GM18868 (cell line): ENCODE measurements around the gene CINP.
"Not testable (repeated sequence)": the region's sequence is repeated elsewhere in the genome, so short reads cannot be mapped to it uniquely, and the experiment has no call there.

Experiments
- ATAC-seq: cut with Tn5 transposase; IDR thresholded peaks from one replicate; pipeline ENCODE4 v1.9.1; 2021; ENCODE audit warnings: mild to moderate bottlenecking, moderate library complexity; ENCODE audit not compliant: unreplicated experiment

CINP gene

GRCh38 chr14:102356280-102356679, 6.4 kb downstream of the CINP start:
- ATAC-seq, result no peak

- no peak for ATAC-seq
Observed at GRCh38 chr14:102353126-102353619, 9.5 kb downstream of the CINP start.

- ATAC-seq, result no peak
Observed at GRCh38 chr14:102352213-102352612, 10.5 kb downstream of the CINP start.

- ATAC-seq, result not testable (repeated sequence)
Observed at GRCh38 chr14:102351593-102351992, 11.1 kb downstream of the CINP start.

GRCh38 chr14:102351023-102351422, 11.7 kb downstream of the CINP start:
- no peak for ATAC-seq

- no peak for ATAC-seq
Observed at GRCh38 chr14:102348376-102348775, 14.3 kb downstream of the CINP start.

GRCh38 chr14:102346645-102347044, 16.0 kb downstream of the CINP start:
- ATAC-seq, result no peak

- ATAC-seq, result no peak
Observed at GRCh38 chr14:102345232-102345631, 17.5 kb downstream of the CINP start.

- ATAC-seq, result no peak
Observed at GRCh38 chr14:102344485-102344884, 18.2 kb downstream of the CINP start.

GRCh38 chr14:102344084-102344483, 18.6 kb downstream of the CINP start:
- ATAC-seq, result no peak

GRCh38 chr14:102342238-102342637, 20.5 kb downstream of the CINP start:
- no peak for ATAC-seq

GRCh38 chr14:102341566-102341965, 21.1 kb downstream of the CINP start:
- ATAC-seq, result no peak

- no peak for ATAC-seq
Observed at GRCh38 chr14:102338724-102339123, 24.0 kb downstream of the CINP start.

GRCh38 chr14:102335163-102335562, 27.5 kb downstream of the CINP start:
- no peak for ATAC-seq

GRCh38 chr14:102333795-102334705, 28.6 kb downstream of the CINP start:
- no peak for ATAC-seq

- no peak for ATAC-seq
Observed at GRCh38 chr14:102333390-102333789, 29.3 kb downstream of the CINP start.

- ATAC-seq, result no peak
Observed at GRCh38 chr14:102330806-102331205, 31.9 kb downstream of the CINP start.

GRCh38 chr14:102329381-102329780, 33.3 kb downstream of the CINP start:
- ATAC-seq, result not testable (repeated sequence)

GRCh38 chr14:102326583-102326982, 36.1 kb downstream of the CINP start:
- no peak for ATAC-seq

GRCh38 chr14:102325791-102326345, 36.8 kb downstream of the CINP start:
- ATAC-seq, result no peak

GRCh38 chr14:102323102-102323501, 39.6 kb downstream of the CINP start:
- no peak for ATAC-seq
